Liver (tissue), 3 donors: ENCODE measurements around the gene MAP2K3.
"Not testable (repeated sequence)": the region's sequence is repeated elsewhere in the genome, so short reads cannot be mapped to it uniquely, and the experiment has no call there.

Experiments used
- EGR1 ChIP-seq, 2 donors: IDR thresholded peaks; 2 replicates each; pipeline ENCODE4 v1.6.1; 2016 to 2018; ENCODE audit warnings: antibody characterized with exemption in 2 of 2, low read depth in 2 of 2
- FOXA1 ChIP-seq: IDR thresholded peaks from 2 replicates; pipeline ENCODE4 v1.6.1; 2016; ENCODE audit warnings: antibody characterized with exemption
- GABPA ChIP-seq, 2 donors: IDR thresholded peaks in 1 of 2; conservative IDR thresholded peaks in 1 of 2; 2 replicates each; pipeline ENCODE4 v1.6.1; 2016; ENCODE audit warnings: antibody characterized with exemption in 2 of 2, mild to moderate bottlenecking in 1 of 2, moderate library complexity in 1 of 2
- JUND ChIP-seq, 2 donors: IDR thresholded peaks; 2 replicates each; pipeline ENCODE4 v1.6.1; 2016; ENCODE audit warnings: antibody characterized with exemption in 2 of 2
- RAD21 ChIP-seq, 2 donors: IDR thresholded peaks; 2 replicates each; pipeline ENCODE4 v1.6.1; 2016; ENCODE audit warnings: antibody characterized with exemption in 2 of 2, mild to moderate bottlenecking in 2 of 2
- RXRA ChIP-seq, 2 donors: IDR thresholded peaks; 2 replicates each; pipeline ENCODE4 v1.6.1; 2017 to 2018; ENCODE audit warnings: antibody characterized with exemption in 2 of 2, mild to moderate bottlenecking in 1 of 2
- SP1 ChIP-seq: IDR thresholded peaks from 2 replicates; pipeline ENCODE4 v1.6.1; 2018; ENCODE audit warnings: antibody characterized with exemption, mild to moderate bottlenecking
- YY1 ChIP-seq: IDR thresholded peaks from 2 replicates; pipeline ENCODE4 v1.6.1; 2016; ENCODE audit warnings: antibody characterized with exemption, mild to moderate bottlenecking
- TF ChIP-seq, protein P1 (sequence below): fragments of 150-350 bp; IDR thresholded peaks from 2 replicates; pipeline ENCODE4 v1.5.1; 2017; ENCODE audit warnings: improper control_type of control experiment, low read depth, low read length; ENCODE audit not compliant: missing input control
- TF ChIP-seq, protein P2 (sequence below): IDR thresholded peaks from 2 replicates; pipeline ENCODE4 v1.6.1; 2016; ENCODE audit warnings: antibody characterized with exemption
- TF ChIP-seq, protein P3 (sequence below): IDR thresholded peaks from 2 replicates; pipeline ENCODE4 v1.6.1; 2016; ENCODE audit warnings: antibody characterized with exemption, mild to moderate bottlenecking
- TF ChIP-seq, protein P4 (sequence below): IDR thresholded peaks from 2 replicates; pipeline ENCODE4 v1.6.1; 2016; ENCODE audit warnings: antibody characterized with exemption
- donor health status: healthy.
- donor health status: healthy.

DNA sequence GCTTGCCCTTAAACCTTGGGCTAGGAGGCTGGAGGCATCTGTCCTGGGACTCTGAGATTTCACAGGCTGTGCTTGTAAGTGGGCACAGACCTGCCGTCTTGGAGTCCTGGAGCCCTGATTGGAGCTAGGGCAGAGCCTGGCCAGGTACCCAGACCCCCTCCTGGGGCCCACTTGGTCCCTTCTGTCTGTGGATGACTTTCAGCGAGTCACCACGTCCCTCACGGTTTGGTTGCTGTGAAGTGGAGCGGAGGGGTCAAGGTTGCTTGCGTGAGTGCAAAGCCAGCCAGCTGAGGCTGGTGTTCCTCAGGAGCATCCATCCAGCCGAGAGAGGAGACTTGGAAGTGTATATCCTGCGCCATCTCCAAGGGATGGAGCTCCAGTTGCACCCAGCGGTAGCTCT is 36.5 kb downstream of the MAP2K3 start:
- TF ChIP-seq, protein P1, sequence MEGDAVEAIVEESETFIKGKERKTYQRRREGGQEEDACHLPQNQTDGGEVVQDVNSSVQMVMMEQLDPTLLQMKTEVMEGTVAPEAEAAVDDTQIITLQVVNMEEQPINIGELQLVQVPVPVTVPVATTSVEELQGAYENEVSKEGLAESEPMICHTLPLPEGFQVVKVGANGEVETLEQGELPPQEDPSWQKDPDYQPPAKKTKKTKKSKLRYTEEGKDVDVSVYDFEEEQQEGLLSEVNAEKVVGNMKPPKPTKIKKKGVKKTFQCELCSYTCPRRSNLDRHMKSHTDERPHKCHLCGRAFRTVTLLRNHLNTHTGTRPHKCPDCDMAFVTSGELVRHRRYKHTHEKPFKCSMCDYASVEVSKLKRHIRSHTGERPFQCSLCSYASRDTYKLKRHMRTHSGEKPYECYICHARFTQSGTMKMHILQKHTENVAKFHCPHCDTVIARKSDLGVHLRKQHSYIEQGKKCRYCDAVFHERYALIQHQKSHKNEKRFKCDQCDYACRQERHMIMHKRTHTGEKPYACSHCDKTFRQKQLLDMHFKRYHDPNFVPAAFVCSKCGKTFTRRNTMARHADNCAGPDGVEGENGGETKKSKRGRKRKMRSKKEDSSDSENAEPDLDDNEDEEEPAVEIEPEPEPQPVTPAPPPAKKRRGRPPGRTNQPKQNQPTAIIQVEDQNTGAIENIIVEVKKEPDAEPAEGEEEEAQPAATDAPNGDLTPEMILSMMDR, result not testable (repeated sequence)
- TF ChIP-seq, protein P2, sequence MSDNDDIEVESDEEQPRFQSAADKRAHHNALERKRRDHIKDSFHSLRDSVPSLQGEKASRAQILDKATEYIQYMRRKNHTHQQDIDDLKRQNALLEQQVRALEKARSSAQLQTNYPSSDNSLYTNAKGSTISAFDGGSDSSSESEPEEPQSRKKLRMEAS, result not testable (repeated sequence)
- not testable (repeated sequence) for TF ChIP-seq GABPA (IDR thresholded peaks at IDR 0.05 in 1 of 2, conservative IDR thresholded peaks at IDR 0.05 in 1 of 2); SP1; RXRA (IDR thresholded peaks at IDR 0.05); EGR1 (IDR thresholded peaks at IDR 0.05; ENCODE audit: low read depth in 2 of 2); RAD21 (IDR thresholded peaks at IDR 0.05); FOXA1; YY1; JUND (IDR thresholded peaks at IDR 0.05)
- TF ChIP-seq, protein P3, sequence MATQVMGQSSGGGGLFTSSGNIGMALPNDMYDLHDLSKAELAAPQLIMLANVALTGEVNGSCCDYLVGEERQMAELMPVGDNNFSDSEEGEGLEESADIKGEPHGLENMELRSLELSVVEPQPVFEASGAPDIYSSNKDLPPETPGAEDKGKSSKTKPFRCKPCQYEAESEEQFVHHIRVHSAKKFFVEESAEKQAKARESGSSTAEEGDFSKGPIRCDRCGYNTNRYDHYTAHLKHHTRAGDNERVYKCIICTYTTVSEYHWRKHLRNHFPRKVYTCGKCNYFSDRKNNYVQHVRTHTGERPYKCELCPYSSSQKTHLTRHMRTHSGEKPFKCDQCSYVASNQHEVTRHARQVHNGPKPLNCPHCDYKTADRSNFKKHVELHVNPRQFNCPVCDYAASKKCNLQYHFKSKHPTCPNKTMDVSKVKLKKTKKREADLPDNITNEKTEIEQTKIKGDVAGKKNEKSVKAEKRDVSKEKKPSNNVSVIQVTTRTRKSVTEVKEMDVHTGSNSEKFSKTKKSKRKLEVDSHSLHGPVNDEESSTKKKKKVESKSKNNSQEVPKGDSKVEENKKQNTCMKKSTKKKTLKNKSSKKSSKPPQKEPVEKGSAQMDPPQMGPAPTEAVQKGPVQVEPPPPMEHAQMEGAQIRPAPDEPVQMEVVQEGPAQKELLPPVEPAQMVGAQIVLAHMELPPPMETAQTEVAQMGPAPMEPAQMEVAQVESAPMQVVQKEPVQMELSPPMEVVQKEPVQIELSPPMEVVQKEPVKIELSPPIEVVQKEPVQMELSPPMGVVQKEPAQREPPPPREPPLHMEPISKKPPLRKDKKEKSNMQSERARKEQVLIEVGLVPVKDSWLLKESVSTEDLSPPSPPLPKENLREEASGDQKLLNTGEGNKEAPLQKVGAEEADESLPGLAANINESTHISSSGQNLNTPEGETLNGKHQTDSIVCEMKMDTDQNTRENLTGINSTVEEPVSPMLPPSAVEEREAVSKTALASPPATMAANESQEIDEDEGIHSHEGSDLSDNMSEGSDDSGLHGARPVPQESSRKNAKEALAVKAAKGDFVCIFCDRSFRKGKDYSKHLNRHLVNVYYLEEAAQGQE, result not testable (repeated sequence)
- TF ChIP-seq, protein P4, sequence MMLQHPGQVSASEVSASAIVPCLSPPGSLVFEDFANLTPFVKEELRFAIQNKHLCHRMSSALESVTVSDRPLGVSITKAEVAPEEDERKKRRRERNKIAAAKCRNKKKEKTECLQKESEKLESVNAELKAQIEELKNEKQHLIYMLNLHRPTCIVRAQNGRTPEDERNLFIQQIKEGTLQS, result not testable (repeated sequence)
